ENCODE results near the gene PAAF1.
"Not testable (repeated sequence)": the region's sequence is repeated elsewhere in the genome, so short reads cannot be mapped to it uniquely, and the experiment has no call there.

The PAAF1 gene

GRCh38 chr11:73888244-73888643, 11.4 kb downstream of the PAAF1 start:
- no peak for DNase-seq

GRCh38 chr11:73889019-73889418, 12.2 kb downstream of the PAAF1 start:
- DNase-seq, result peak; percentile 34

GRCh38 chr11:73889536-73889935, 12.7 kb downstream of the PAAF1 start:
- DNase-seq, result no peak

DNA sequence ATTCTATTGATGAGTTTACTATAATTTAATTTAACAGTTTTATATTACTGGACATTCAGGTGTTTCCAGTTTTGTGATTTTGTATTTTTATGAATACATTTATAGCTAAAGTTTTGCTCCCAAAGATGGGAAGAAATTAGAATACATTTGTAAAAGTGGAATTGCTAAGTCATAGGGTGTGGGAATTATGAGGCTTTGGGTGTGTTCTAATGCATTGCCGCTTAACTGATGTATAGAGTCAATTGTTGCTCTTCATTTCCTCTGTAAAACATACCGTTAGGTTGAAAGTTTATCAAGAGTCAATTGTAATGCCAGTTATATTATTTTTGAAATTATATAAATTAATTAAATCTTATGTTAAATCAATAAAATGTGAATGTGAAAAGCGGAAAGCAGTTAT, 16.2 kb downstream of the PAAF1 start:
- DNase-seq, result no peak

- no peak for DNase-seq
These were observed 18.0 kb downstream of the PAAF1 start for GRCh38 chr11:73894725-73895335.

DNA sequence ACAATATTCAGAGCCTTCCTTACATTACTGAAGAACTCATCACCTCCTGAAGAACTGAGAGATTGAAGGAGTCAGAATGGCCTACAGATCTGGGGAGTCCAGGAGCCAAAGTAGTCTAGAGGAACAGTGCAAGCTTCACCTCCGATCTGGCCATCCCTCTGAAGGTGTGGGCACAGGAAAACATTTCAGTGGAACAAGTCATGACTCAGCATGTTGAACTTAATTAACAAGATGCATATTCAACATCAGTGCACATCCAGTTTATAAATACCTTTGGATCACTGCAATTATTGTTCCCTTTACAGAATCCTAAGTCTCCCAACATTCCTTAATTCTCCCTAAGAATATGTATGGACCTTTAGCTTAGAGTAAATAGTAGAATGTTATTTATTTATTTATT, 25.5 kb downstream of the PAAF1 start:
- no peak for DNase-seq

DNA sequence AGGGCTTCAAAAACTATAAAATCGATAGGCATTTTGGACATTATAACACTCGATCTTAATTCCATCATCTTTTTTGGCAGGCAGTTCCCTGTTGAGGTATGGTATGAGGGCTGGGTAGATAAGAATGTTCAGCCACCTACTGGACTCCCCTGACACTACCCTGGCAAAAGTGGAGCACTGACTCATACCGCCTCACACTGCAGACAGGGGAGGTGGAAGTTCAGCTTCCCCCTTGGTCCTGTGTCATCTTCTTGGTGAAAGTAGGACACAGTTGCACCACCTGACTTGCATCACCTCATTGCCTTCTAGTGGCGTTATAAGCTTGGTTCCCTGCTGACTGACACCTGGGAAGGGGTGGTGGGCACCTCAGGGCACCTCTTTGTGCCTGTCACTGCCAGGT, 30.4 kb downstream of the PAAF1 start:
- no peak for DNase-seq

GRCh38 chr11:73912026-73912425, 35.2 kb downstream of the PAAF1 start:
- DNase-seq, result no peak

- no peak for DNase-seq
These were observed 36.7 kb downstream of the PAAF1 start for GRCh38 chr11:73913472-73913871.

DNA sequence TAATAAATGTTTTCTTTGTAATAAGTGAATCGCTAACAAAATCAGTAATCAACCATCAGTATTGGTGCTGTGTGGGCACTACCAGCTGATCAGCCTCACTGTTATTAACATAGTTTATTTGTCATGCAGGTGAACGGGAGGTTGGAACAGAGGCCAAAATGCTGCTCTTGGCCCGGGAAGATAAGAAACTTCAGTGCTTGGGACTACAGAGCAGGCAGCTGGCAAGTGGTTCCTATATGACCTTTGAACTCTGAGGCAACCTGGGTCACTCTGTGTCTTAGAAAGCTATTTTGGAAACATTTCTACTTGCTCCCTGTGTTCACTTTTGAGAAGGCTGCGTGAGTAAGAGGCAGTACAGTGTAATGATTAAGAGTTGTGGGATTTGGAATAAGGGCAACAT, 37.5 kb downstream of the PAAF1 start:
- DNase-seq, result no peak

DNA sequence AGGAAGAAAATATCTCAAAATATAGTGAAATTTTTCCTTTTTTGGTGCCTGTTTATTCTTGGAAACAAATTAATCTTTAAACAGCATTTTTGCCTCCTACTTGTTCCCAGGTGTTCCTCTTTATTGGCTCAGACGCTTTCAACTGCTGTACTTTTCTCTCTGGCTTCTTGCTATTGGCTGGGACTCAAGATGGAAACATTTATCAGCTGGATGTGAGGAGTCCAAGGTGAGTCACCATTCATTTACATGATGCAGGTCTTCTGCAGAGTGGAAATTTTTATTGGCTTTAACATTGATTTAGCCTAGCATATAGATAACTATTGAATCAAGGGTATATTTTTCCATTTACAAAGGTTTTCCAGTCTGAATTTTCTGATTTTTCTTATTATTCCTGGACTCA, 39.6 kb downstream of the PAAF1 start:
- no peak for DNase-seq

DNA sequence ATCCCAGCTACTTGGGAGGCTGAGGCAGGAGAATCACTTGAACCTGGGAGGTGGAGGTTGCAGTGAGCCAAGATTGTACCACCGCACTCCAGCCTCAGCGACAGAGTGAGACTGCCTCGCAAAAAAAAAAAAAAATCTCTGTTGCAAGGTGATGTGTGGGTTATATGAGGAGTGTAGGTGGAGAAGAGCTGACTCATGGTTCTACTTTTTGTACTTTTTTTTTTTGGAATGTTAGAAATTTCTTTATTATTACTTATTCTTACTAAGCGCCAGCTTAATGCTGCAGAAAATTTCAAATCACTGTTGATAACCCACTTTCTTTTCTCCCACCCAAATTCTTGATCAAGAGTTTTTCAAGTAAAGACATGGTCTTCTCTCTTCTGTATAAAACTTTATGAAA, 44.4 kb downstream of the PAAF1 start:
- no peak for DNase-seq

GRCh38 chr11:73929388-73929787, 52.6 kb downstream of the PAAF1 start:
- no peak for DNase-seq

- peak; percentile 84 for DNase-seq
These were observed 54.3 kb downstream of the PAAF1 start for GRCh38 chr11:73931039-73931645.

DNA sequence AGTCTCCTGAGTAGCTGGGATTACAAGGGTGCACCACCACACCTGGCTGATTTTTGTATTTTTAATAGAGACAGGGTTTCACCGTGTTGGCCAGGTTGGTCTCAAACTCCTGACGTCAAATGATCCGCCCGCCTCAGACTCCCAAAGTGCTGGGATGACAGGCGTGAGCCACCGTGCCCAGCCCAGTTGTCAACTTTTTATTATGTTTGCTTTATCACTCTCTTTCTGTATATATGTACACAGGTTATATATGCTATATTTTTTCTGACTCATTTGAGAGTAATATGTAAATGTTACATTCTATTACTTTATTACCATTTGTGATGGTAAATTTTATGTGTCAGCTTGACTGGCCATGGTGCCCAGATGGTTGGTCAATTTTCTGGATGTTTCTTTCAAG, 55.2 kb downstream of the PAAF1 start:
- DNase-seq, result no peak

DNA sequence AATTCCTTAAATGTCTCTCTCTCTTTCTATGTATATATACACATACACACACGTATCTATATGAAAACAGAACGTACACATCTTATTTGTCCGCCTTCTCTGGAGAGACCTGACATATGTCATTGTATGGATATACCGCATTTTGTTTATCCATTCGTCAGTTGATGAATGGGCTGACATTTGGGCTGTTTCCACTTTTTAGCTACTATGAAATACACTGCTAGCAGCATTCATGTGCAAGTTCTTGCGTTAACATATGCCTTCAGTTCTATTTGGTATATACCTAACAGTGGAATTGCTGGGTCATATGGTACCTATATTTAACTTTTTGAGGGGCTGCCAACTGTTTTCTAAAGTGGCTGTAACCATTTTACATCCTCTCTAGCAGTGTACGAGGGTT, 56.0 kb downstream of the PAAF1 start:
- DNase-seq, result no peak

GRCh38 chr11:73936047-73936446, 59.2 kb downstream of the PAAF1 start:
- DNase-seq, result not testable (repeated sequence)

- no peak for DNase-seq
These were observed 62.3 kb downstream of the PAAF1 start for GRCh38 chr11:73939096-73939495.

DNA sequence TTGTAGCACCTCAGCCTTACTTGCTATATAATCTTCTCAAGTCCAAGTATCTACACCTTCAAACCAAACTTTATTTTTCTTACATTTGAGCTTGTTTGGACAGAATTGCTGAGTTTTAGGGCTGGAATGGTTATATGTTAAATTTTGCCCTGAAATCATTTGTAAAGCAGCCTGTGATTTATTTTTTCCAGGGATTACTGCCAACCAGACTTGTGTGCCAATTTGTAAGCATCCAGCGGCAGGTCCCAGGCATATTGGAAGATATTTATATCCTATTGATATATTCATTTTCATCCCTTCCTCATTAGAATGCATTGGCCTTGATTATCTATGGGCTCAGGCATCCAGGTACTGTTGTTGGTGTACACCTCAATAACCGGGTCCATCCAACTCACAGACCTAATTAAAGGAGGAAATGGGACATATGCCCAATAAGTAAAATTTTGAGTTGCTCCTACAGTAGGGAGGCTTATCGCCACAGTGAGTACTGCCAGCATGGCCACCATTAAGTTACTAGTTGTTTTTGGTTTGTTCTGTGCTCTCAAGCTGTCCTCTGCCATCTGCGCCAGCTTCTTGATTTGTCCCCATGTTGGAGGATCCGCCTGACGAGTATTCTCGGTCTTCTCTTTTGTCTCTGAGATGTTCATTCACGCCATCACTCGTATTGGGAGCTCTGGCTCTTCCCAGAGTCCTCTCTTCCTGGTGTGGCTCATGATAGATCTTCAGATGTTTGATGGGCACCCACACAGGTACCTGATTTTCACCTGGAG, 64.2 kb downstream of the PAAF1 start:
- DNase-seq, result no peak

DNA sequence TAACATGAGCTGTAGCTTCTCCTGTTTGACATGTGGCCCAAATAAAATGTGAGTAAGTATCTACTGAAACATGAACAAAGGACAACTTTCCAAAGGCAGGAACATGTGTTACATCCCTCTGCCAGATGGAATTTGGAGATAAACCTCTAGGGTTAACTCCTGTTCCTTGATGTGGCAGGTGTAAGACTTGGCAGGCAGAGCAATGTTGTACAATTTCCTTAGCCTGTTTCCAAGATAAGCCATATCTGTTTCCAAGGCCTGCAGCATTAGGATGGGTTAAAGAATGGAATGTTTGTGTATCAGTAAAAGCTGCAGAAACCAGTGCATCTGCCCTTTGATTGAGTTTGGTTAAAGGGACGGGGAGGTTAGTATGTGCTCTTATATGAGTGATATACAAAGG, 65.2 kb downstream of the PAAF1 start:
- no peak for DNase-seq

GRCh38 chr11:73944085-73944484, 67.3 kb downstream of the PAAF1 start:
- peak; percentile 14 for DNase-seq

- no peak for DNase-seq
These were observed 68.1 kb downstream of the PAAF1 start for GRCh38 chr11:73944901-73945300.

DNA sequence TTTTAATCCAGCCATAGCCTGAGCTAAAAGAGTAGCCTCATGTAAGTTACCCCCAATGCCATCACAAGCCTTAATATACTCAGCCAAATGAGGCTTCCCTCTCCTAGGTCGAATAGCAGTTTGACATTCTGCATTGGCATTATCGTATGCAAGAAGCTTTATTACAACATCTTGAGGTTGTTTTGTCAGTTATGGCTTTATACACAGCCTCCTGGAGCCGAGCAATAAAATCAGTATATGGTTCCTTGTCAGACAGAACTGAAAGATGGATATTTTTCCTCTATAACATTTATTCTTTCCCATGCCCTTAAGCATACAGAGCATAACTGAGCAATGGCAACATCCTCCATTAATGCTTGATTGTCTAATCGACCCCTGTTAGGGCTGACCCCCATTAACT, 68.6 kb downstream of the PAAF1 start:
- DNase-seq, result no peak

GRCh38 chr11:73946798-73947458, 70.1 kb downstream of the PAAF1 start:
- no peak for DNase-seq
